Stimulated activated CD8-positive, alpha-beta memory T cell treated with anti-CD3 and anti-CD28 coated beads, Interleukin-15, amount 100 ng/mL, for 48 hours (primary cell): ENCODE data around the gene DRD2.

Experiments used
- DNase-seq, 2 donors: peaks; one replicate each; pipeline ENCODE4 v3.0.0-alpha.2; 2020; ENCODE audit warnings: low read depth in 2 of 2

The DRD2 gene

GRCh38 chr11:113400631-113401230 is 74.5 kb downstream of the DRD2 start:
- no peak for DNase-seq

- DNase-seq: no peak
Measured at GRCh38 chr11:113398669-113399430, 76.3 kb downstream of the DRD2 start.

- no peak for DNase-seq
Measured at GRCh38 chr11:113397821-113398220, 77.4 kb downstream of the DRD2 start.

GRCh38 chr11:113397212-113397611 is 78.0 kb downstream of the DRD2 start:
- no peak for DNase-seq

- no peak for DNase-seq
Measured at GRCh38 chr11:113396690-113397089, 78.5 kb downstream of the DRD2 start.

- DNase-seq: no peak
Measured at GRCh38 chr11:113395782-113396336, 79.3 kb downstream of the DRD2 start.

- no peak for DNase-seq
Measured at GRCh38 chr11:113394919-113395318, 80.3 kb downstream of the DRD2 start.

GRCh38 chr11:113393501-113393985 is 81.7 kb downstream of the DRD2 start:
- no peak for DNase-seq

GRCh38 chr11:113392236-113392921 is 82.8 kb downstream of the DRD2 start:
- no peak for DNase-seq

- no peak for DNase-seq
Measured at GRCh38 chr11:113389272-113389671, 85.9 kb downstream of the DRD2 start.

GRCh38 chr11:113387605-113388211 is 87.5 kb downstream of the DRD2 start, which contains the start of gene ANKK1:
Gene ANKK1, plus strand, starts transcription at chr11:113387779. Its CDS starts 106 bp downstream, at chr11:113387885.
- DNase-seq: no peak

GRCh38 chr11:113386866-113387265 is 88.3 kb downstream of the DRD2 start:
- DNase-seq: no peak

- no peak for DNase-seq
Measured at GRCh38 chr11:113385749-113386148, 89.4 kb downstream of the DRD2 start.

- no peak for DNase-seq
Measured at GRCh38 chr11:113384551-113384950, 90.6 kb downstream of the DRD2 start.

- no peak for DNase-seq
Measured at GRCh38 chr11:113382121-113382520, 93.1 kb downstream of the DRD2 start.

GRCh38 chr11:113378692-113379091 is 96.5 kb downstream of the DRD2 start:
- DNase-seq: no peak

GRCh38 chr11:113377681-113378412 is 97.4 kb downstream of the DRD2 start:
- DNase-seq: no peak

- no peak for DNase-seq
Measured at GRCh38 chr11:113376156-113376555, 99.0 kb downstream of the DRD2 start.

GRCh38 chr11:113375402-113375801 is 99.8 kb downstream of the DRD2 start:
- DNase-seq: no peak

- DNase-seq: no peak
Measured at GRCh38 chr11:113373981-113374560, 101.1 kb downstream of the DRD2 start.

GRCh38 chr11:113373306-113373705 is 101.9 kb downstream of the DRD2 start:
- DNase-seq: no peak
